ENCODE measurements around the gene GAREM1.

DNA sequence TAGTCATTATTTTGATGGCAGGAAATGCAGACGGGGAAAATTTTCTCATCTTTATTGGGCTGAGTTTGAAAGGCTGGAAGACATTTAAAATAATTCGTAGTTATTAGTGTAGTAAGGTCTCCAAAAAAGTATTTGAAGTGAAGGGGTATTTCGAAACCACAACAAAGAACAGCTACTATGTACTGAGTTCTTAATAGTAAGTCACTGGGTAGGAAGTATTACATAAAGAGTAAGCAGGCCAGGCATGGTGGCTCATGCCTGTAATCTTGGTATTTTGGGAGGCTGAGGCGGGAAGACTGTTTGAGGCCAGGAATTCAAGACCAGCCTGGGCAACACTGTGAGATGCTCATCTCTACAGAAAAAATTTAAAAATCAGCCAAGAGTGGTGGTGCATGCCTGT is 167.3 kb downstream of the GAREM1 start:
- TF ChIP-seq EZH2 (IDR thresholded peaks at IDR 0.05): no peak
- TF ChIP-seq POLR2AphosphoS5 (IDR thresholded peaks at IDR 0.05; ENCODE audit: borderline replicate concordance, low read depth, low read length): no peak
- no peak for TF ChIP-seq FOXP2 (optimal IDR thresholded peaks at IDR 0.05; ENCODE audit: control extremely low read depth, extremely low read length, insufficient read depth)

All from SK-N-MC (cell line).